Neural cell (in vitro differentiated cells): ENCODE data around the gene ZBTB5. TPM values are rescaled to one million over a fixed set of nuclear protein-coding genes. Genes with fewer than 3 reads are reported as not detected.
"Not testable (repeated sequence)": the region's sequence is repeated elsewhere in the genome, so short reads cannot be mapped to it uniquely, and the experiment has no call there.

Experiments used
- H2AFZ ChIP-seq: fragments of 200-600, 300-800 bp; sonication (generic), shearing (Covaris generic); 2 replicates; pipeline ENCODE4 v1.6.0; 2014; ENCODE audit warnings: low read depth, mild to moderate bottlenecking, antibody characterized with exemption, low read length, moderate library complexity
- H3F3A ChIP-seq: fragments of 200-600 bp; shearing (Covaris generic); 2 replicates; pipeline ENCODE4 v1.6.1; 2016; ENCODE audit warnings: mild to moderate bottlenecking, moderate library complexity, mixed read lengths, antibody characterized with exemption, low read length; ENCODE audit not compliant: insufficient read depth, poor library complexity, severe bottlenecking
- H3K27ac ChIP-seq: fragments of 200-600, 300-800 bp; sonication (generic), shearing (Covaris generic); 2 replicates; pipeline ENCODE4 v1.5.1; 2014; ENCODE audit warnings: mild to moderate bottlenecking, low read length, moderate library complexity
- H3K27me3 ChIP-seq: fragments of 300-800, 200-600 bp; sonication (generic), shearing (Covaris generic); 2 replicates; pipeline ENCODE4 v1.6.0; 2014; ENCODE audit warnings: mild to moderate bottlenecking, low read depth, low read length, moderate library complexity; ENCODE audit not compliant: insufficient read depth
- H3K36me3 ChIP-seq: fragments of 300-800, 200-600 bp; sonication (generic), shearing (Covaris generic); 2 replicates; pipeline ENCODE4 v1.5.1; 2014; ENCODE audit warnings: mild to moderate bottlenecking, antibody characterized with exemption, low read length, moderate library complexity; ENCODE audit not compliant: insufficient read depth
- H3K4me2 ChIP-seq: fragments of 300-800, 200-600 bp; sonication (generic), shearing (Covaris generic); 2 replicates; pipeline ENCODE4 v1.6.0; 2014; ENCODE audit warnings: mild to moderate bottlenecking, low read length
- H3K4me3 ChIP-seq: fragments of 300-800, 200-600 bp; sonication (generic), shearing (Covaris generic); 2 replicates; pipeline ENCODE4 v1.5.1; 2014; ENCODE audit warnings: mild to moderate bottlenecking, low read length, moderate library complexity
- H3K79me2 ChIP-seq: fragments of 200-600 bp; shearing (Covaris generic); replicated peaks from 2 replicates; pipeline ENCODE4 v1.6.0; 2014; ENCODE audit warnings: mild to moderate bottlenecking, low read length, moderate library complexity; ENCODE audit not compliant: insufficient read depth
- H3K9ac ChIP-seq: fragments of 300-800, 200-600 bp; sonication (generic), shearing (Covaris generic); 2 replicates; pipeline ENCODE4 v1.6.1; 2016; ENCODE audit warnings: mild to moderate bottlenecking, low read length, mixed read lengths
- H3K9me2 ChIP-seq: fragments of 200-600 bp; shearing (Covaris generic); 2 replicates; pipeline ENCODE4 v1.6.1; 2016; ENCODE audit warnings: mild to moderate bottlenecking, low read length, mixed read lengths; ENCODE audit not compliant: insufficient read depth
- H3K9me3 ChIP-seq: fragments of 200-600, 300-800 bp; sonication (generic), shearing (Covaris generic); 2 replicates; pipeline ENCODE4 v1.6.1; 2016; ENCODE audit warnings: mild to moderate bottlenecking, mixed run types, low read length, moderate library complexity, mixed read lengths
- H4K20me1 ChIP-seq: fragments of 200-600 bp; shearing (Covaris generic); 2 replicates; pipeline ENCODE4 v1.6.1; 2016; ENCODE audit warnings: mild to moderate bottlenecking, mixed run types; ENCODE audit not compliant: insufficient read depth
- EP300 ChIP-seq: fragments of 450-650 bp; conservative IDR thresholded peaks from 2 replicates; pipeline ENCODE4 v1.6.1; 2014; ENCODE audit warnings: antibody characterized with exemption, mild to moderate bottlenecking, moderate library complexity; ENCODE audit not compliant: poor library complexity, severe bottlenecking
- EZH2 ChIP-seq: fragments of 200-600, 300-800 bp; shearing (Covaris generic), sonication (generic); IDR thresholded peaks from 2 replicates; pipeline ENCODE4 v1.6.1; 2014; ENCODE audit warnings: antibody characterized with exemption, low read length, borderline replicate concordance, mild to moderate bottlenecking; ENCODE audit not compliant: insufficient read depth, poor library complexity, severe bottlenecking
- MXI1 ChIP-seq: fragments of 450-650 bp; conservative IDR thresholded peaks from 2 replicates; pipeline ENCODE4 v1.6.1; 2014; ENCODE audit warnings: antibody characterized with exemption, mild to moderate bottlenecking; ENCODE audit not compliant: poor library complexity, severe bottlenecking
- POLR2AphosphoS5 ChIP-seq: IDR thresholded peaks from 2 replicates; pipeline ENCODE4 v1.6.1; 2012
- RAD21 ChIP-seq: fragments of 450-650 bp; conservative IDR thresholded peaks from 2 replicates; pipeline ENCODE4 v1.6.1; 2014; ENCODE audit warnings: antibody characterized with exemption, mild to moderate bottlenecking, moderate library complexity
- SMC3 ChIP-seq: fragments of 450-650 bp; conservative IDR thresholded peaks from 2 replicates; pipeline ENCODE4 v1.6.1; 2014; ENCODE audit warnings: antibody characterized with exemption, mild to moderate bottlenecking, moderate library complexity; ENCODE audit not compliant: poor library complexity
- TAF1 ChIP-seq: IDR thresholded peaks from 2 replicates; pipeline ENCODE4 v1.6.1; 2012; ENCODE audit warnings: low read depth
- polyA plus RNA-seq: library from polyadenylated mRNA; depleted of rRNA; stranded (reverse); fragments of >200 nt; gene quantifications from 2 replicates; pipeline ENCODE4 v1.2.3, GENCODE V29; 2014
- TF ChIP-seq, protein P1 (sequence below): IDR thresholded peaks from 2 replicates; pipeline ENCODE4 v1.6.1; 2012; ENCODE audit warnings: borderline replicate concordance
- TF ChIP-seq, protein P2 (sequence below): fragments of 450-650 bp; IDR thresholded peaks from 2 replicates; pipeline ENCODE4 v1.5.1; 2014; ENCODE audit warnings: antibody characterized with exemption, mild to moderate bottlenecking, moderate library complexity; ENCODE audit not compliant: poor library complexity, severe bottlenecking

The ZBTB5 gene
- polyA plus RNA-seq, 1 donor from 2014 or later, result 21.0 TPM

DNA sequence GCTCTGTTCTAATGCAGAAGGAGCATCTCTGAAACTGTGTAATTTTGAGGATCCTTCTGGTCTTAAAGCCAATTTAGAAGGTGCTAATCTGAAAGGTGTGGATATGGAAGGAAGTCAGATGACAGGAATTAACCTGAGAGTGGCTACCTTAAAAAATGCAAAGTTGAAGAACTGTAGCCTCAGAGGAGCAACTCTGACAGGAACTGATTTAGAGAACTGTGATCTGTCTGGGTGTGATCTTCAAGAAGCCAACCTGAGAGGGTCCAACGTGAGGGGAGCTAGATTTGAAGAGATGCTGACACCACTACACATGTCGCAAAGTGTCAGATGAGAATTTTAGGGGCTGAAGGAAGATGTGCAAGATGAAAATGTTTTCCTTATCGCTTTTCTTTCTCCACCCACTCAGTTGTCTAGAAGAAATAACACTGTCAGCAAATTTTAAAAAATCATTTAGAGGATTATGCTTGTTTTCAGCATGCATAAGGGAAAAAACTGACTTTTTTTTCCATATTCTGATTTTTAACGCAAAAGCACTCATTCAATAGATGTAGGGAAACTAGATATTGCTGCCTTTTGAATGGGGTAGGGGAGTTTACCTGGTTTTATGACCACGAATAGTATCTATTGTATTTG, 12.9 kb upstream of the ZBTB5 start:
- not testable (repeated sequence) for H3K36me3 ChIP-seq, H3K79me2 ChIP-seq, H3K9me2 ChIP-seq, H4K20me1 ChIP-seq, H3K4me2 ChIP-seq, H3K9ac ChIP-seq, H3K9me3 ChIP-seq, H3K27me3 ChIP-seq, H3K4me3 ChIP-seq, H3F3A ChIP-seq, H2AFZ ChIP-seq, H3K27ac ChIP-seq

DNA sequence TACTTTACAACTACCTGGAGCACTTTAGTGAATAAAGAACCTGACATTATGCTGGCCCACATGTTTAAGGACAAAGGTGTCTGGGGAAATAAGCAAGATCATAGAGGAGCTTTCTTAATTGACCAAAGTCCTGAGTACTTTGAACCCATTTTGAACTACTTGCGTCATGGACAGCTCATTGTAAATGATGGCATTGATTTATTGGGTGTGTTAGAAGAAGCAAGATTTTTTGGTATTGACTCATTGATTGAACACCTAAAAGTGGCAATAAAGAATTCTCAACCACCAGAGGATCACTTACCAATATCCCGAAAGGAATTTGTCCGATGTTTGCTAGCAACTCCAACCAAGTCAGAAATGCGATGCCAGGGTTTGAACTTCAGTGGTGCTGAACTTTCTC, 12.2 kb upstream of the ZBTB5 start:
- H3K4me2 ChIP-seq, H3K4me3 ChIP-seq, H3K9me2 ChIP-seq, H3K79me2 ChIP-seq, H2AFZ ChIP-seq, H3K9ac ChIP-seq, H4K20me1 ChIP-seq, H3K27ac ChIP-seq, H3F3A ChIP-seq, H3K9me3 ChIP-seq, H3K36me3 ChIP-seq, H3K27me3 ChIP-seq: not testable (repeated sequence)

DNA sequence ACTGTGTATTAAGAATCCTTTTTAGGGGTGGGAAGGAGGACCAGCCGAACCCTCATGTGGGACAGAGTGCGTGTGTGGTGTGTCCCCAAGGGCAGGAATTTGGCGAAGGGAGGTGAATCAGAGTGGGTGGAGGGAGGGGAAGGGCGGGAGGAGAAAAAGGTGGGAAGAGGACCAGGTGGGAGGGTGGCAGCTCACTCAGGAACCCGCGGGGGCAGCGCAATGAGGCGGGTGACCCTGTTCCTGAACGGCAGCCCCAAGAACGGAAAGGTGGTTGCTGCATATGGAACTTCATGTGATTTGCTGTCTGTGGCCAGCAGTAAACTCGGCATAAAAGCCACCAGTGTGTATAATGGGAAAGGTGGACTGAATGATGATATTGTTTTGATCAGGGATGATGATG, 11.7 kb upstream of the ZBTB5 start:
- Histone ChIP-seq H3K4me3 (no peak overlapping the region), H3F3A (no peaks in the 10 kb centered on the region), H3K27ac (no peak overlapping the region), H3K79me2 (no peaks in the 10 kb centered on the region), H3K9me3 (no peaks in the 10 kb centered on the region), H4K20me1 (no peaks in the 10 kb centered on the region), H3K4me2 (no peak overlapping the region), H3K27me3 (no peaks in the 10 kb centered on the region), H3K9me2 (no peaks in the 10 kb centered on the region), H3K36me3 (no peaks in the 10 kb centered on the region), H2AFZ (no peak overlapping the region), H3K9ac (no peak overlapping the region)
- TF ChIP-seq, protein P1, sequence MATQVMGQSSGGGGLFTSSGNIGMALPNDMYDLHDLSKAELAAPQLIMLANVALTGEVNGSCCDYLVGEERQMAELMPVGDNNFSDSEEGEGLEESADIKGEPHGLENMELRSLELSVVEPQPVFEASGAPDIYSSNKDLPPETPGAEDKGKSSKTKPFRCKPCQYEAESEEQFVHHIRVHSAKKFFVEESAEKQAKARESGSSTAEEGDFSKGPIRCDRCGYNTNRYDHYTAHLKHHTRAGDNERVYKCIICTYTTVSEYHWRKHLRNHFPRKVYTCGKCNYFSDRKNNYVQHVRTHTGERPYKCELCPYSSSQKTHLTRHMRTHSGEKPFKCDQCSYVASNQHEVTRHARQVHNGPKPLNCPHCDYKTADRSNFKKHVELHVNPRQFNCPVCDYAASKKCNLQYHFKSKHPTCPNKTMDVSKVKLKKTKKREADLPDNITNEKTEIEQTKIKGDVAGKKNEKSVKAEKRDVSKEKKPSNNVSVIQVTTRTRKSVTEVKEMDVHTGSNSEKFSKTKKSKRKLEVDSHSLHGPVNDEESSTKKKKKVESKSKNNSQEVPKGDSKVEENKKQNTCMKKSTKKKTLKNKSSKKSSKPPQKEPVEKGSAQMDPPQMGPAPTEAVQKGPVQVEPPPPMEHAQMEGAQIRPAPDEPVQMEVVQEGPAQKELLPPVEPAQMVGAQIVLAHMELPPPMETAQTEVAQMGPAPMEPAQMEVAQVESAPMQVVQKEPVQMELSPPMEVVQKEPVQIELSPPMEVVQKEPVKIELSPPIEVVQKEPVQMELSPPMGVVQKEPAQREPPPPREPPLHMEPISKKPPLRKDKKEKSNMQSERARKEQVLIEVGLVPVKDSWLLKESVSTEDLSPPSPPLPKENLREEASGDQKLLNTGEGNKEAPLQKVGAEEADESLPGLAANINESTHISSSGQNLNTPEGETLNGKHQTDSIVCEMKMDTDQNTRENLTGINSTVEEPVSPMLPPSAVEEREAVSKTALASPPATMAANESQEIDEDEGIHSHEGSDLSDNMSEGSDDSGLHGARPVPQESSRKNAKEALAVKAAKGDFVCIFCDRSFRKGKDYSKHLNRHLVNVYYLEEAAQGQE, result no peak
- TF ChIP-seq RAD21 (no peak), EZH2 (no peak), POLR2AphosphoS5 (no peak), EP300 (no peak), SMC3 (no peak), MXI1 (no peak), TAF1 (no peak)
- TF ChIP-seq, protein P2, sequence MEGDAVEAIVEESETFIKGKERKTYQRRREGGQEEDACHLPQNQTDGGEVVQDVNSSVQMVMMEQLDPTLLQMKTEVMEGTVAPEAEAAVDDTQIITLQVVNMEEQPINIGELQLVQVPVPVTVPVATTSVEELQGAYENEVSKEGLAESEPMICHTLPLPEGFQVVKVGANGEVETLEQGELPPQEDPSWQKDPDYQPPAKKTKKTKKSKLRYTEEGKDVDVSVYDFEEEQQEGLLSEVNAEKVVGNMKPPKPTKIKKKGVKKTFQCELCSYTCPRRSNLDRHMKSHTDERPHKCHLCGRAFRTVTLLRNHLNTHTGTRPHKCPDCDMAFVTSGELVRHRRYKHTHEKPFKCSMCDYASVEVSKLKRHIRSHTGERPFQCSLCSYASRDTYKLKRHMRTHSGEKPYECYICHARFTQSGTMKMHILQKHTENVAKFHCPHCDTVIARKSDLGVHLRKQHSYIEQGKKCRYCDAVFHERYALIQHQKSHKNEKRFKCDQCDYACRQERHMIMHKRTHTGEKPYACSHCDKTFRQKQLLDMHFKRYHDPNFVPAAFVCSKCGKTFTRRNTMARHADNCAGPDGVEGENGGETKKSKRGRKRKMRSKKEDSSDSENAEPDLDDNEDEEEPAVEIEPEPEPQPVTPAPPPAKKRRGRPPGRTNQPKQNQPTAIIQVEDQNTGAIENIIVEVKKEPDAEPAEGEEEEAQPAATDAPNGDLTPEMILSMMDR, result no peak
